GM21825 (cell line): ENCODE results near the gene HTR7.
"Not testable (repeated sequence)": the region's sequence is repeated elsewhere in the genome, so short reads cannot be mapped to it uniquely, and the experiment has no call there.

ENCODE experiments used
- ATAC-seq: cut with Tn5 transposase; IDR thresholded peaks from one replicate; pipeline ENCODE4 v1.9.1; 2021; ENCODE audit warnings: mild to moderate bottlenecking, moderate library complexity; ENCODE audit not compliant: unreplicated experiment

The HTR7 gene

DNA sequence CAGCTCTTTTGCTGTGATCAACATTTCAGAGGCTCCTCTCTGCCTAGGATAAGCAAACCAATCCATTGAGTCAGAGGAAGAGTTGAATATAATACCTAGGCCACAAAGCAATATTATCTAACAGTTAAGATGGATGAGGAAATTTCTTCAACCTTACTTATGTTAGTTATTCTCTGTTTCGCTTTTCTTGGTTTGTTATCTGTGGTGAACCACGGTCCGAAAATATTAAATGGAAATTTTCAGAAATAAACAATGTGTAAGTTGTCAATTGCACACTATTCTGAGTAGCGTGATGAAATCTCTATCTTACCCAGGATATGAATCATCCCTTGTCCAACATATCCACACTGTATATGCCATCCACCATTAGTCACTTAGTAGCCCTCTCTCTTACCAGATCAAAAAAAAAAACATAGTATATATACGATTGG lies 1.5 kb upstream of the HTR7 start:
- no peak for ATAC-seq

DNA sequence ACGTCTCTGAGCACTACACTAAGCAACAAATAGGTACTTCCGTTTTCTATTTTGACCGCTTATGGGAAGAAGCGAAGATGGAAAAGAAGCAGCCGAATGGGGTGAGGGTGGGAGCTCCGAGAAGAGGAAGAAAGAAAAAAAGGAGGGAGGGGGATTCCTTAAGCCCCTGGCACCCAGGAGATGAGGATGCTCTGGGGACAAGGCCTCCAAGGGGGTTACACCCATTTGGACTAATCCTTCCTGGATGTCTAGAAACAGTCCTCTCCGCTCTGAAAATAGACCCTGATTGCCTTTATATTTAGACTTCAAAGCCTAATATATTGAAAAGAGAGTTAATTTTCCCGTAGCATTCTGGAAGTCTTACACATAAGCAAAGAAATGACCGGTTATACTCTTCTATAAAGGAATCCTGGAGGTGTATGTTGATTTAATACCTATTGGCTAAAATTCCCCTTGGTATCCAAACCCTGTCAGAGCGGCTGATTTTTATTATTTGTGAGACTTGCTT lies 676 bp upstream of the HTR7 start:
- no peak for ATAC-seq

DNA sequence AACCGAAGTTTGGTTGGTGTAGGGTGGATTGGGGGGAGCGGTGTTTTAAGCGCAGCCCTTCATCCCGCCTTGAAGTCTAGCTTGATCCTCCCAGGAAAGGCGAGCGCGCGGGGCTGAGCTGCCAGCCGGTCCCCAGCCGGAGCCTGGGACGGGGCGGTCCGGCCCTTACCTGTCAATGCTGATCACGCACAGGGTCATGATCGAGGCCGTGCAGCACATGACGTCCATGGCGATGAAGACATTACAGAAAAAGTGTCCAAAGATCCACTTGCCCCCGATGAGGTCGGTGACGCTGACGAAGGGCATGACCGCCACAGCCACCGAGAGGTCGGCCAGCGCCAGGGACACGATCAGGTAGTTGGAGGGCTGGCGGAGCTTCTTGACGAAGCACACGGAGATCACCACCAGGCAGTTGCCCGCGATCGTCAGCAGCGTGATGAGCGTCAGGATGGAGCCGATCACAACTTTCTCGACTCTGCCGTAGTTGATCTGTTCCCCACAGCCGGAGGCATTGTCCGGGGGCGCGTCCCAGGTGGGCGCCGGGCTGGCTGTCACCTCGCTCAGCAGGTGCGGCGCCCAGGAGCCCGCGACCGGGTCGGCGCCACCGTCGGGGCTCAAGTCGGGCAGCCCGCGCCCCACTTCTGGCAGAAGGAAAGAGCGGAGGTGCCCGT lies 740 bp downstream of the HTR7 start:
- ATAC-seq, result no peak

DNA sequence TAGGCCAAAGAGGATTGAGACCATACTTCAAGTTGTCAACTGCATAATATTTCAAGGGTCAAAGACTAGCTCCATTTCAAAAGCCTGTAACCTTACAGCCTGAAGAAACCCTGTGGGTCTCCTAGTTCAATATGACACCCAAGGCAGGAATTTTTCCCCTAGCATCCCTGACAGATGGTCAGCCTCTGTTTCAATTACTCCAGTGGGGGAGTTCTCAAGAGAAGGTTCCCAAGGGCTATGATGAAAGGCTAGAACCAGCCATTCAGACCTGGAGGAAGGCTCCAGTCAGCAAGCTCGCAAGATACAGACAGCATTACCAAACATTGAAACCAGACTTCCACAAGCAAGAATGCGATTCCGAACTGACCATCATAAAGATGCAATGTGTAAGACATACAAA lies 1.6 kb downstream of the HTR7 start:
- no peak for ATAC-seq

DNA sequence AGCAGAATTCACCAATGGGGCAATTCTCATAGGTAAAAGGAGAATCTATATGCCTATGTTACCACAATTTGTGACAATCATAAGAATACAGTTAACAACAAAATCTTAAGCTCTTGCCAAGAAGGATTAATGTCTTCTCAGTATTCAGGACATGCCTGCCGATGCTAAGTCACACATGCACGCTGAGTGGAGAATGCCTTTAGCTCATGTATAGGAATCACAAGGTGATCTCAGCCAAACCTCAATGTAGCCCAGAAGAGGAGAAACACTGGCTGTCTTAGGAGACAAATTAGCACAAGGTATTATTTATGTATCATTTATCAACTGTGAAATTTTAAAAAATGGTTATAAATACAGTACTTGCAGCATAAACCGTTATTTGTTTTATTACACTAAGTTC lies 2.7 kb downstream of the HTR7 start:
- ATAC-seq, result no peak

DNA sequence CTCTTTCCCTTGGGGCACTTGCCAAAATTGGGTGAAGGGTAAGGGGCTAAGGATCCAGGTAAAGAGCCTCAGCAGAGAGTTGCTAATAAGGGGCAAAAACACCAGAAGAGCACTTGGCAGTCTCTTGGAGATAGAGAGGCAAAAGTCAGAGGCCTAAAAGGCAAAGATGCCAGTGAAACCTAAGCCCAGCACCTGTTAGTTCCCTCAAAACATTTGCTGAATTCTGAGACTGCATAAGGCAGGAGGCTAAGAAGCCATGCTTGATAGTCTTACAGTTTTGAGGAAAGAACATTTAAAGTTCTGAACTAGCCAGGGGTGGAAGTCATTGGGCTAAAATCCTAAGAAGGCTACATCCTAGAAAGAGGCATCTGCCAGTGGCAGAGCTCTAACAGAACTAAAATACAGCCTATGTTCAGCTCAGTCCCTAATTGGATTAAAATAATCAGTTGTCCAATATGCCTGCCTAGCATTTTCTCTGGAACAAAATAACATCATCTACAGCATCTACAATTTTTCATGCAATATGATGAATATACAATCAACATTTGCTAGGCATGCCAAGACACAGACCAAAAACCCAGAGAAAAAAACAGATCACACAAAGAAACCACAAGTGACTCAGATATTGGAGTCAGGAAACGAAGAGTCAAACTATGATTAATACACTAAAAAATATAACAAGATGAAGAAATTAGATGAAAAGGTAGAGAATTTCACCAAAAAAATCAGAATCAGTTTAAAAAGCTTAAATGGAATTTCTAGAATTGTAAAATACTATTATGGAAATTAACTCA lies 7.7 kb downstream of the HTR7 start:
- ATAC-seq, result no peak

DNA sequence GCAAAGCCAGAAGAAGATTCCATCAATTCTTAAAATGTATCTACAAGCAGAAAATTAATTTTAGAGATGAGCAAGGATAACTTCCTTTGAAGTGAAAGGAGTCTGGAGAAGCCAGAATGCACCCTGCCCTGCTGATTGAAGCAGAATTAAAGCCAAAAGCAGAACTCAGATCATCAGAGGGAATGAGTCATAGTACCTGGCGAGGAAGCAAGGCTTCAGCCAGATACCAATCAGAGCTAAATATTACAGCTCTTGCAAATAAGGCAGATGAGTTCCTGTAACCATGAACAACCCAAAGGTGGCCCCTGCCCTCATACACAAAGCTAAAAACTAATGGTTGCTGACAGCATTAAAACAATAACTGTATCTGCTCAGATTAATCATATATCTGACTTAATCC lies 10.4 kb downstream of the HTR7 start:
- ATAC-seq, result no peak

DNA sequence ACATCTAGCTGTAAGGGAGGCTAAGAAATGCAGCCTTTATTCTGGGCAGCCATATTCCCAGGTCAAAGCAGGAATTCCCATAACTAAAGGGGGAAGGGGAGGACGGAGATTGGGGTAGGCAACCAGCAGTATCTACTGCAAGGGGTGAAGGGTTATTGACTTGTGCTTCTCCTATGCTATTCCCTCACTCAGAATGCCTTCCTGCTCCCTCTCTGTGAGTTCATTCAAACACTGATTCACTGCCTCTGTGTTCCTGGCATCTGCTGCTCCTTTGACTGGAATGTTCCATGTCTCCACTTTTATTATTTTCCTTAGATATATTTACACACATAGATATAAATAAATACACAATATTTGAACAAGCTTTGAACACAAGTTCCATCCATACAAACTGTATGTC lies 11.1 kb downstream of the HTR7 start:
- no peak for ATAC-seq

DNA sequence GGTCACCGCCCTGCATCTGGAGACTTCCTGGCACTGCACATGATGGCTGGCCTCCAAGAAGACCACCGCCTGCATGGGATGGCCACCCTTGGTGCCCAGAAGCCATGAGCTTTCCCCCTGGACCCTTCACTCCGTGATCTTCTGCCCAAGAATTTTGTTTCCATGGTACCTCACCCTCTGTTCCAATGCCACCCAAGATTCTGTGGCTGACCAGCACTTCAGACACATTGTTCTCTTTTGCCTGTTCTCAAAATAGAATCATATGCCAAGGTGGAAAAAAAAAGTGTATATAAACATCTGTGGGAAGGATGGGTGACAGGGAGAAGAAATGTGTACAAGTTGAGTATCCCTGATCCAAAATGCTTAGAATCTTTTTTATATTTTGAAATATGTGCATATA lies 12.1 kb downstream of the HTR7 start:
- no peak for ATAC-seq

DNA sequence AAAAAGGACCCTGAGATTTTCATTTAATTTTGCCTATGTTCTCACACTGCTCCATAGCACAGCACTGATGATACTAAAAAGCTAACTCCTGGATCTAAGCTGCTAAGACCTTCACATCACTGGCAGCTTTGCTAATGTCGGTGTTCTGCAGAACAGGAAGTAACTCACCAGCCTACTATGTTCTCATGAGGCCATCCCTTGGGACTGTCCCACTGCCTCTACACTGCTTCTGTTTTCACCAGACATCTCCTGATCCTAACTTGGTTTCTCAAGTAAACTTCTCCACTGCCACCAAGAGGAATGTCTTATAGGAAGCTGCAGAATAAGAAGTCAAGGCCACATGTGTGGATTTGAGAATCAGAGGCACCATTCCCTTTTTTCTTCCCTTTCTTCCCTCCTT lies 15.1 kb downstream of the HTR7 start:
- ATAC-seq, result no peak

DNA sequence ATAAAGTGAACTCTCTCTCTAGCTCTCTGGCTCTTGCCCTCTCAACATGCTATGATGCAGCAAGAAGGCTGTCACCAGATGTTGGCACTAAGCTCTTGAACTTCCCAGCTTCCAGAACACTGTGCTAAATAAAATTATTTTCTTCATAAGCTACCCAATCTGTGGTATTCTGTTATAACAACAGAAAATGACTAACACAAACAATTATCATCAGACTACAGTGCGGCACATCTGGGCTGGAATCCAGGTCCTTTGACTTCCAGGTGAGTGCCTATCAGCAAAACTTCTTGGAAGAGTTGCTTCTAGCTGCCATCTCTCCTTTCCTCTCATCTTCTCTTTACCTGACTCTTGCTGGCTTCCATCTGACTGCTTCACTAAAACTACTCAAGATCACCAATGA lies 20.4 kb downstream of the HTR7 start:
- no peak for ATAC-seq

DNA sequence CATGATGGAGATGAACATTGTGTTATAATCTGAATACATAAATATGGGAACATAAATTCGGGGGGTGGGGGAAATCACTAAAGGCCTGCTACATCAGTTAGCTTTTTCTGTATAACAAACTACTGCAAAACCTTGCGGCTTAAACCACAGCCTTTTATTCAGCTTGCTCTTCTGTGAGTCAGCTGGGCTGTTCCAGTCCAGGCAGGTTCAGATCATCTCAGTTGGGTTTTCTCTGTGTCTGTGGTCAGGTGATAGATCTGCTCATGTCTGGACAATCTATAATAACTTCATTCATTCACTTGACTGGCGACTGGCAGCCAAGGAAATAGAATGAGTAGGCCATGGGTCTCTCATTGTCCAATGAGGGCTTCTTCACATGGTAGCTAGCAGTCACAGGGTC lies 23.5 kb downstream of the HTR7 start:
- ATAC-seq, result no peak

DNA sequence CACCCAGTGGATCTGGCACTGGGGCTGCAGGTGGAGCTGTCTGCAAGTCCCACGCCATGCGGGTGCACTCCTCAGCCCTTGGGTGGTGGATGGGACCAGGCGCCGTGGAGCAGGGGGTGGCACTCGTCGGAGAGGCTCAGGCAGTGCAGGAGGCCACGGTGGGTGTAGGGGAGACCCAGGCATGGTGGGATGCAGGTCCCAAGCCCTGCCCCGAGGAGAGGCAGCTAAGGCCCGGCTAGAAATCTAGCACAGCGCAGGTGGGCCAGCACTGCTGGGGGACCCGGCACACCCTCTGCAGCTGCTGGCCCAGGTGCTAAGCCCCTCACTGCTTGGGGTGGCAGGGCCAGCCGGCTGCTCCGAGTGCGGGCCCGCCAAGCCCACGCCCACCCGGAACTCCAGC lies 25.7 kb downstream of the HTR7 start:
- no peak for ATAC-seq

DNA sequence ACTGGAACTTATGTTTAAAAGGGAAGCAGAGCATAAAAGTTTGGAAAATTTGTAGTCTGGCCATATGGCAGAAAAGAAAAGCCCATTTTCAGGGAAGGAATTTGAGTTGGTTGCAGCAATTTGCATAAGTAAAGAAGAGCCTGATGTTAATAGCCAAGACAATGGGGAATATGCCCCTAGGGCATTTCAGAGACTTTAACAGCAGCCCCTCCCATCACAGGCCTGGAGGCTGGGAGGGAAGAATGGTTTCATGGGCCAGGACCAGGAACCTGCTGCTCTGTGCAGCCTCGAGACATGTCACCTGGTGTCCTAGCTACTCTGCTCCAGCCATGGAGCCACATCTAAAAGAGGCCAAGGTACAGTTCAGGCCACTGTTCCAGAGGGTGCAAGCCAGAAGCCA lies 35.3 kb downstream of the HTR7 start:
- ATAC-seq, result no peak

DNA sequence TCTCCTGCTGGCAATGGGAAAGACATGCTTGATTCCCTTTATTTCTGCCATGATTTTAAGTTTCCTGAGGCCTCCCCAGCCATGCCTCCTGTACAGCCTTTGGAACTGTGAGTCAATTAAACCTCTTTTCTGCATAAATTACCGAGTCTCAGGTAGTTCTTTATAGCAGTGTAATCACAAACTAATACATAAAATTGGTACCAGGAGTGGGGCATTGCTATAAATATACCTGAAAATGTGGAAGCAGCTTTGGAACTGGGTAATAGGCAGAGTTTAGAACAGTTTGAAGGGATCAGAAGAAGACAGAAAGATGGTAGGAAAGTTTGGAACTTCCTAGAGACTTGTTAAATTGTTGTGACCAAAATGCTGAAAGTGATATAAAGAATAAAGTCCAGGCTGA lies 36.0 kb downstream of the HTR7 start:
- ATAC-seq, result not testable (repeated sequence)

DNA sequence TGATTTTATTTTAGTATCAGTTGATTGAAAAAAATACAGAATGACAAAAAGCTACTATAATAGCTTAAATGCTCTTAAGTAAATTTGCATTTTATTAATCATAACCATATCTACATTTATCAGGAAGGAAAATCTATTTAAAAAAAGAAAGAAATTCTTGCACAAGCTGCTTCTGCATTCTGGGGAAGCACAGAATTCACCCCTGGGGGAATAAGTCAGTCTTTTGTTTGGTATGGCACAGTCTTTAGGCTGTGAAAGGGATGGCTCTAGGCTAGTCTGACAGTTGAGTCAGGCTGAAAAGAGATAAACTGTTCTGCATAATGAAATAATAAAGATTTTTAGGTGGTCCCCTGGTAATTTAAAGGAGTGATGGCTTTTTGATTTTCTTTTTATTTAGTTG lies 37.9 kb downstream of the HTR7 start:
- no peak for ATAC-seq

DNA sequence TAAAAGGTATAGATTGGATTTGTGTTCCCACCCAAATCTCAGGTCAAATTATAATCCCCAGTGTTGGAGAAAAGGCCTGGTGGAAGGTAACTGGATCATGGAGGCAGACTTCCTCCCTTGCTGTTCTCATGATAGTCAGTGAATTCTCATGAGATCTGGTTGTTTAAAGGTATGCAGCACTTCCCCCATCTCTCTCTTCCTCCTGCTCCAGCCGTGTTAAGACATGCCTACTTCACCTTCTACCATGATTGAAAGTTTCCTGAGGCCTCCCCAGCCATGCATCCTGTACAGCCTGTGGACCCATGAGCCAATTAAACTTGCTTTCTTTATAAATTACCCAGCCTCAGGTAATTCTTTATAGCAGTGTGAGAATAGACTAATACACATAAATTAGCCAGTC lies 39.1 kb downstream of the HTR7 start:
- no peak for ATAC-seq

DNA sequence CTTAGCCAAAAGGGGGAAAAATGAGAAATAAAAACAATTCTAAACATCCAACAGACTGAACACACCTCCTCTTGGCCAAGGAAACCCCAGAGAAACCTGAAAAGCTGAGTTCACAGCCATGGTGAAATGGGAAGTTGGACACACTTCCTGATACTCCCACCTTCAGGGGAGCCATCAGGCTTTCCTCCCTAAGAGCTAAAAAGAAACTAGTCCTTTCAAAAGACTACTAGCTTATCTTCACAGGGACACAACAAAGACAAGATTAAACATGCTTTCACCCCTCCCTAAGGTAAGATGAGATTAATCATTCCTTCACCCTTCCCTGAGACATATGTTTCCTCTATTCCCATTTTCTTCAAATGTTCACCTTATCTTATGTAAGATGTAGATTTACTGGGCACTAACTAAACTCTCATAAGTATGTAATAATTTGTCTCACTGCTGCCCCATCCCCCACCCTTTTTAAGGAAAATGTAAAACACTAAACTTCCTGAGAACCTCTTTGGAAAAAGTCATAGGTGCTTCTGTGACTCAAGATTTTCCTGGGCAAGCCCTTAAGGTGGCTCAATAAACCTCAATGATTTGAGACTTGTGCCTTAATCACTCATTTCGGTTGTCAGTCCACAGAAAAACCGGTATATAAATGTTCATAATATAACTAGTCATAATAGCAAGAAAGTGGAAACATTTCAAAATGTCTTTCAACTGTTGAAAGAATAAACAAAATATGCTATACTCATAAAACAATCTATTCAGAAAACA lies 40.5 kb downstream of the HTR7 start:
- no peak for ATAC-seq

DNA sequence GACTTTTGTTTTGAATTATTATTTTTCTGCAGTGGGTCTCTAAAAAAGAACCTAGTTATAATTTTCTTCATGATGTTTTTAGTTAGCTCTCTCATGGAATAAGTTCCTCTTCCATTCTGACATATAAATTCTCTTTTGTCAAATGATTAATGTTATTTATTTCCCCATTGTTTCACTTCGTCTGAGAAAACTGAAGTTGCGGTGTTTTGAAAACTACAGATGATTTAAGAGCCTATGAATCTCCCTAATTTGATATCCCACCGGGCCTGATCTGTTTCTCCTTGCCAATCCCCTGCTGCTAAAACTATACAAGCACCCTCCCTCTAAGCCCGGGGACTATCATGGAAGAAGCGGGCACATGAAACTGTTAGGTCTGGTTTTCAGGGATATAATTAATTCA lies 41.4 kb downstream of the HTR7 start:
- ATAC-seq, result no peak

DNA sequence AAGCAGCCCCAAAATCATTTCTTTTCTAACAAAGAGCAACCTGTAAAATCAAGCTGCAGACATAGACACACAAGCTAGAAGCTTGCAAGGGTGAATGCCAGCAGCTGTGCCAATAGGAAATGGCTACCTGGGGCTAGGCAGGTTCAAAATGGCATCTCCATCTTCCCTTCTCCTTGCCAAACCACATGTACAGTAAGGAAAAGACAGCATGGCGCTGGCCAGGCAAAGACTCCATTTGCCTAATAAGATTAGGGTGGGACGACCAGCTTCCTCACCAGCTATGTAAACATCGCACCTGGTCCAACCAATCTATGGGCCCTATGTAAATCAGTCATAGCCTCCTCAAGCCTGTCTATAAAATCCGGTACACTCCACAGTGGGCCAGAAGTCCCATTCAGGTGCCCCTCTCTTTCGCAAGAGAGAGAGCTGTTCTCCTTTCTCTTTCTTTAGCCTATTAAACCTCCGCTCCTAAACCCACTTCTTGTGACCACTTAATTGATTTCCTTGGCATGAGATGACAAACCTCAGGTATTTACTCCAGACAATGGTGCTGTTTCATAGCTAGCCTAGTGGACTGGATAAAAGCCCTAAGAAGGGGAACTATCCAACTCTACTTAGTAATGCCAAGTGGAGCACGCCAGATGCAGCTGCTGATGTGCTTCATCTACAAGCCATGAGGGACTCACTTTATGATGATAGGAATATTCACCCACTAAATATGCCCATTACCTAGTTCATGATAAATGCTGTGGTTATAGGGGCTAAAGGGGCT lies 44.1 kb downstream of the HTR7 start:
- ATAC-seq, result no peak

DNA sequence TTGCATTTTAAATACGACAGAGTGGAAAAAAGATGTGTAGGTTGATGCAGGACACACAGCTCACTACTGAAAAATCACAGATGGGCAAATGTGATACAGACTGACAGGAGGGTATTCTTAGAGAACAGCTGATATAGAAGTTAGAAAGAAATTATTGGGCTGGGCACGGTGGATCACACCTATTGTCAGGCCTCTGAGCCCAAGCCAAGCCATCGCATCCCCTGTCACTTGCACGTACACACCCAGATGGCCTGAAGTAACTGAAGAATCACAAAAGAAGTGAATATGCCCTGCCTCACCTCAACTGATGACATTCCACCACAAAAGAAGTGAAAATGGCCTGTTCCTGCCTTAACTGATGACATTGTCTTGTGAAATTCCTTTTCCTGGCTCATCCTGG lies 50.7 kb downstream of the HTR7 start:
- ATAC-seq, result not testable (repeated sequence)
